ENCODE data around the gene LGALS7. TPM values are rescaled to one million over a fixed set of nuclear protein-coding genes. Genes with fewer than 3 reads are reported as not detected.
"Not testable (repeated sequence)": the region's sequence is repeated elsewhere in the genome, so short reads cannot be mapped to it uniquely, and the experiment has no call there.

The LGALS7 gene
- polyA plus RNA-seq, 10 donors: 0.49 to 35.7 (median 0.60) TPM; not detected in 2

DNA sequence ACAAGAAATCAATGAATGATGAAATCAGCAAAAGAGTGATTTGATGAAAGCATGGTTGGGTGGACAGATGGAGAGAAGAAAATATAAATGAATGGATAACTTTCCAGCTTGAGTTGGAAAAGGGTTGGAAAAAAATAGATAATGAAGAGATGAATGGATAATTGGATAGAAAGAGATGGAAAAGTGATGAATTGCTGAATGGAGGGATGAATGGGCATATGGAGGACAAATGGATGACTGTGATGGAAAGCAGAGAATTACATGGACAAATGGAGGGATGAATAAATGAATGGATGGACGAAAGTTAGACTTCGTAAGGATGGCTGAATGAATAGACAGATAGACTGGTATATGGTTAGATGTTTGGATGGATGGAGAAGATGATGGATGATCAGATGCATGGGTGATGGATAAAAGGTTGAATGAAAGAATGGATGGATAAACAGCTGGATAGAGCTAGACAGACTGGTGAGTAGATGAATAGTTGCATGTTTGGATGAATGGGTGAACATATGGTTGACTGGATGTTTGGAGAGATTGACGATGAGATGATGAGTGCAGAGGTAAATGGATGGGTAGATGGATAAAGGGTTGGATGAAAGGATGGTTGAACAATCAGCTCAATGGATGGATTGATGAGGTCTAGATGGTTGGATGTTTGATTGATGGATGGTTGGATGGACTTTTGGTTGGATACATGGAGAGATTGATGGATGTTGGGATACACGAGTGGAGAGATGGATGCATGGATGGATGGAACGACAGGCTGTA is 27.4 kb upstream of the LGALS7 start:
- DNase-seq: no peak

DNA sequence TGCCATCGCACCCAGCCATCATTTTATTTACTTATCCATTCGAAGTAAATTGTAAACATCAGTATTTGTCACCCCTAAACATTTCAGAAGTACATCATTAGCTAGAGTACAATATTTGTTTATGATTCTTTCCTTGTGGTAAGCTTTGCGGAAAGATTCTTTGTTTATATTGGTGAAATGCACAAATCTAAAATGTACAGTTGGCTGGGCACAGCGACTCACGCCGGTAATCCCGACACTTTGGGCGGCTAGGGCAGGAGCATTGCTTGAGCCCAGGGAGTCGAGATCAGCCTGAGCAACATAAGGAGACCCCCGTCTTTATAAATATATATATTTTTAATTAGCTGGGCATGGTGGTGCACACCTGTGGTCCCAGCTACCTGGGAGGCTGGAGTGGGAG is 25.8 kb upstream of the LGALS7 start:
- no peak for DNase-seq

DNA sequence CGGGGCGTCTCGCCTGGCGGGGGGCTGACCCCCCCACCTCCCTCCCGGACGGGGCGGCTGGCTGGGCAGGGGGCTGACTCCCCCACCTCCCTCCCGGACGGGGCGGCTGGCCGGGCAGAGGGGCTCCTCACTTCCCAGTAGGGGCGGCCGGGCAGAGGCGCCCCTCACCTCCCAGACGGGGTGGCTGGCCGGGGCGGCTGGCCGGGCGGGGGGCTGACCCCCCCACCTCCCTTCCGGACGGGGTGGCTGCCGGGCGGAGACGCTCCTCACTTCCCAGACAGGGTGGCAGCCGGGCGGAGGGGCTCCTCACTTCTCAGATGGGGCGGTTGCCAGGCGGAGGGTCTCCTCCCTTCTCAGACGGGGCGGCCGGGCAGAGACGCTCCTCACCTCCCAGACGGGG is 24.5 kb upstream of the LGALS7 start:
- not testable (repeated sequence) for DNase-seq

DNA sequence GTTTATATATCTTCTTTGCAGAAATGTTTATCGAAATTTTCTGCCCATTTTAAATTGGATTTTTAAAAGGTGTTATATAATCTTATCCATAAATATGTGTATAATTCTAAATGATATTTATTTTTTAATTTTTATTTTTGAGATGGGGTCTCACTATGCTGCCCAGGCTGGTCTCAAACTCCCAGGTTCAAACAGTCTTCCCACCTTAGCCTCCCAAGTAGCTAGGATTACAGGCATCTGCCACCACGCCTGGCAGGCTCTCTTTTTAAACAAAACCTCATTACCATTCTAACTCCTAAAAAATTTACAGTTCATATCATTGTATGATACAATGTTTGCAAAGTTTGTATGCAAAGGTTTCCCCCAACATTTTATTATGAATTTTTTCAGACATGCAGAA is 22.8 kb upstream of the LGALS7 start:
- DNase-seq: no peak

DNA sequence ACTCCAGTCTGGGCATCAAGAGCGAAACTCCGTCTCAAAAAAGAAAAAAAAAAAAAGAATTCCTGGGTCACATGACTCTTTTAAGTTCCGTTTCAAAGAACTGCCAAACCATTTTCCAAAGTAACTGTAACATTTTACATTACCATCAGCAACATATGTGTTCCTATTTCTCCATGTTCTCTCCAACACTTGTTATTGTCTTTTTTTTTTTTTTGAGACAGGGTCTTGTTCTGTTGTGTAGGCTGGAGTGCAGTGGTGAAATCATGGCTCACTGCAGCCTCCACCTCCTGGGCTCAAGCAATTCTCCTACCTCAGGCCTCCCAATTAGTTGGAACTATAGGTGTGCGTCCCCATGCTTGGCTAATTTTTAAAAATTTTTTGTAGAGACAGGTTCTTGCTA is 22.2 kb upstream of the LGALS7 start:
- no peak for DNase-seq

DNA sequence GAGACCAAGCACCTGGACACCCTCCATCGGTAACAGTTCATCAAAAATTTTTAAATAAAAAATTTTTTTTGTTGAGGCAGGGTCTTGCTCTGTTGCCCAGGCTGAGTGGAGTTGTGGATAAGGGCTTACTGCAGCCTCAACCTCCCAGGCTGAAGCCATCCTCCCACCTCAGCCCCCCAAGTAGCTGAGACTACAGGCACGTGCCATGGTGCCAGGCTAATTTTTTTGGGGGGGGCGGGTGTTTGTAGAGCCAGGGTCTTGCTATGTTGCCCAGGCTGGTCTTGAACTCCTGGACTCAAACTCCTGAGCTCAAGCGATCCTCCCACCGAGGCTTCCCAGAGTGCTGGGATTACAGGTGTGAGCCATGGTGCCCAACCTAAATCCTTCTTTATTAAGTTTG is 20.4 kb upstream of the LGALS7 start:
- no peak for DNase-seq

DNA sequence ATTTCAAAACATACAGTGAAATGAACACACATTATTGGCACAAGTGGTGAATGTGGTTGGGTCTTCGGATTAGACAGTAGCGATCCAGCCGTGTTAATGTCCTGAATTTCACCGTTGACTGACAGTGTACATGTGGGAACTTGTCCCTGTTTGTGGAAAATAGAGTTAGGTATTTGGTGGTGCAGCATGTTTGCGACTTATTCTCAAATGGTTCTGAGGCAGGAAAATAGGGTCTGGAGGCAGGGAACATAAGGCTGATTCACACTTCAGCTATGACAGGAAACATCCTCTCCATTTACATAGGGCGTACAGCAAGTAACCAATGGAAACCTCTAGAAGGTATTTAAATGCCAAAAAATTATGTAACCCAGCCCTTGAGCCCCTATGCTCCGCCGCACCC is 19.9 kb upstream of the LGALS7 start:
- peak in 1 of 3 donors; percentile 20 for DNase-seq

DNA sequence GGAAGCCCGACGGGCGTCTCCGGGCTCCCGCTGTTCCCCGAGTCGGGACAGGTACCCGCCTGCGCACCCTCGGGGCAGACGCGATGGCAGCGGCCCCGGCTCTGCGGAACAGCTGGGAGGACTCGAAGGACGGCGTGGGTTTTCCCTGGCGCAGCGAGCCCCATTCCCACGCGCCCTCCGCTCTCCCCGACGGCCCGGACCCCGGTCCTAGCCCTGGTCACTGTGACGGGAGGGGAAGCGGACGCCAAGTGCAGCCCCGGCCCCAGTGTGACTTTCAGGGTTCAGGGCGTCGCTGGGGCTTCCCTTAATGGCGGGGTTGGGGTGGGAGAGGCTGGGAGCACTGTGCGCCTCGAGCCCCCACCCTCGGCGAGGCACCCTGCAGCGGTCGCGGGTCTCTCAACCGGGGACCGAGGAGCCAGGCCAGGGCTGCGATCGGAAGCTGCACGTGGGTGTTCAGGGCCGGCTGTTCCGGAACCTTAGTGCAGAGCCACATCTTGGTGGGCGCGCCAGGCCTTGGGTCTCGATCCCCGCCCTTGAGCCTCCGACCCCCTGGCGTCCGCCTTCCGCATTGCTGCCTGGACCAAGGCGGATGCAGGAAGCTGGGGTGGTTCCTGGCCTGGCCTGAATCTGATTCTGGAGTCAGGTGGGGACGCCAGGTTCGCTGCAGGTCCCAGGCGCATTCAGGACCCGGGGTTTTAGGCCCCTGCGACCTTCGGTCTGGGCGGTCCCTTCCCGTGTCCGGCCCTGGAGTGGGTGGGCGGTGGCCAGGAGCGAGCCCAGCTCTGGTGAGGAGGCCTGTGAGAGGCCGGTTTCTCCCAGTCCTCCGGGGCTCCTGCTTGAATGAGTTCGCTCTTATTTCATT is 19.2 kb upstream of the LGALS7 start:
- DNase-seq: peak in 1 of 3 donors; percentile 32

DNA sequence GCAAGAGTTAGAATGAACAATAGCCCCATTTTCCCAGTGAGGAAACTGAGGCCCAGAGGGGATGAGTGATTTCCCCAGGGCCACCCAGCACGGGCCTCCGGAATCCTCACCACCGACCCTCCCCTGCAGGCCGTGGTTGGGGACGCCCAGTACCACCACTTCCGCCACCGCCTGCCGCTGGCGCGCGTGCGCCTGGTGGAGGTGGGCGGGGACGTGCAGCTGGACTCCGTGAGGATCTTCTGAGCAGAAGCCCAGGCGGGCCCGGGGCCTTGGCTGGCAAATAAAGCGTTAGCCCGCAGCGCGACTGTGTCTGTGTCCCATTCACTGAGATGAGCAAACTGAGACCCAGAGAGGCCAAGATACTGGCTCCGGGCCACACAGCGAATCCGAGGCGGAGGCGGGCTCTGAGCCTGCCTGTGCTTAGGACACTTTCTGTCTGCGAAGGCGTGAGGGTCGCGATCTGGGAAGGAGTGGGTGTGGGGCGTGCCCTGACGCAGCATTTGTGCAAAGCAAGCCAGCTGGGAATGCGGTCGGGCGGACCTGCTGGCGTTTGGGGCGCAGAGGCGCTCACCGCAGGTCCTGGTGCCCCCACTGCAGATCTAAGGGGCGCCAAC is 18.2 kb upstream of the LGALS7 start:
- DNase-seq: not testable (repeated sequence)

DNA sequence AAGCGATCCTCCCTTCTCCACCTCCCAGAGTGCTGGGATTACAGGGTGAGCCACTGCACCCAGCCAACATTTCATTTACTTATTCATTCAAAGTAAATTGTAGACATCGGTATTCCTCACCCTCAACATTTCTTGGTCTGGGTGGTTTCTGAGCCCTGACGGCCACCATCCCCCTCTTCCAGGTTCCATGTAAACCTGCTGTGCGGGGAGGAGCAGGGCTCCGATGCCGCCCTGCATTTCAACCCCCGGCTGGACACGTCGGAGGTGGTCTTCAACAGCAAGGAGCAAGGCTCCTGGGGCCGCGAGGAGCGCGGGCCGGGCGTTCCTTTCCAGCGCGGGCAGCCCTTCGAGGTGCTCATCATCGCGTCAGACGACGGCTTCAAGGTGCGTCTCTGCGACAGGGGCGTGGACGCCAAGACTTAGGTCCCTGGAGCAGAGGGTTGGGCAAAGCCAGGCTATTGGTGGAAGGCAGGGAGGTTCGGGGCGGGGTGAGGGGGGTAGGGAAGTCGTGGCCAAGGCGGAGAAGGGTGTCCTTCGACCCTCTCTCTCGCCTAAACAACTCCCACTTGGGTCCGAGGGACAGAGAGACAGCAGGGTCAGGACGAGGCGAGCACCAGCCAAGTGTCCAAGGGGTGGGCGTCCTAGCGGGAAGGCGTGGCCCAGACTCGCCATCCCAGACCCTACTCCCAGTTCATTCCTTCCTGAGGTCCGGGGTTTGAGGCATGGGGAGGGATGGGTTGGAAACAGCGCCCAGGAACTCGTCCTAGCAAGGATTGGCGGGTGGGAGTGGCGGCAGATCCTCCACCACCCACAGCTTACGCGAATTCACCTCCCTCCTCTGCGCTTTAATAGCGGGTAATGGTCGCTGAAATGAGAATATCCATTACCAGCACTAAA is 17.4 kb upstream of the LGALS7 start:
- DNase-seq: not testable (repeated sequence)

DNA sequence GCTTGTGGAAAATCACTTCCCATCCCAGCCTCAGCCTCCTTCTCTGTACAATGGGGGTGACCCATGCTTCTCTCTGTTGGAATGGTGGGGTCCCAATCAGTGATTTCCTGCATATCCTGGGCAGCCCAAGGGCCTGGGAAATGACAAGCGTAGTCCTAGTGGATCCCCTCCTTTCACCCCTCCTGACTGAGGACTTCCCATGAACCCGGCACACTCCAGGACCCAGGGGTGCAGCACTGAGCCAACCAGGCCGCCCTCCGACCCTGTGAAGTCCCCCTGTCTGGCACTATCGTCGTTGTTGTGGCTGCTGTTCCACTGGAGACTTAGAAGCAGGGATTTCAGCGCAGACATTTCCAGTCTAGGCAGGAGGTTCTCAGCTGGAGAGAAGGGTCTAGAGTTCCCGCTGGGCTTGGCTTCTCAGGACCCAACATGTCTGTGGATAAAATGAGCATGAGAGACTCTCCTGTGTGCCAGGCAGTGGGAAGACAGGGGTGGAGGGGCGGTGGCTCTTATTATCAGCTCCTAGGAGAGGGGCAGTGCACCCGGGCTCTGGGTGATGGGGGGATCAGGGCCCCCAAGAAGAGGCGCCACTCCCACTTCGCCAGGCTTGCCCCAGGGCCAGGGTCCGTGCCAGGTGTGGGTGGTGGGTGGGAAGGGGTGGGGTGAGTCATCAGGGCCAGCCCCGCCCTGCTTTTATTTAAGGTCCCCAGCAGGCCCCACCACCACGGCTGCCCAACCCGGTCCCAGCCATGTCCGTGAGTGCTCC is 15.3 kb upstream of the LGALS7 start, which contains the start of gene LGALS7B:
LGALS7B (plus strand) TSS at position 723 of the 766 bp plus-strand sequence; CDS start at position 750, 27 bp downstream.
- no peak for DNase-seq

DNA sequence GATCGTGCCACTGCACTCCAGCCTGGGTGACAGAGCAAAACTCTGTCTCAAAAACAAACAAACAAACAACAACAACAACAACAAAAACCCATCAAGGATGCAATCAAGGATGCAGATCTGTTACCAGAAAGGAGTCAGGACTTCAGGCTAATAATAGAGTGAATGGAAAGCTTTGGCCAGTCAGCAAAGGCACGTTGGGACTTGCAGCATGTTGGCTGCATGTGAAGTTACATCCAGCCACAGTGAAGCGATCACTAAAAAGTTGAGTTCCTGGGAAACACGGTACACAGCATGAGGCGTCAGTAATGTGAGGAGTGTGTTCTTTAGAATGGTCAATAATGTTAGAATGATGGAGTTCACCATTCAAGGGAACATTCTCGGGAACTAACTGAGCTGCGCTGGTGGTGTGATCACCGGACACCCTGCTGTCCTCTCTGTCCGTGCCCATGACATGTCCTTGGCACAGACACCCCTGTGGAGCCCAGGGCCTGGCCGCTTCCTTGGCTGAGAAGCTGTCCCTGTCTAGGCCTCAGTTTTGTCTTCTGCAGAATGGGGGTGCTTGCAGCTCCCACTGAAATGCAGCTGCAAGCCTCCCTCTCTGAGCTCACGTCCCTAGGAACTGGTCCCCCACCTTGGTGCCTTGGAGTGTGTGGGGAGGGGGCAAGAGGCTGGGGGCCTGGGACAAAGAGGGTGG is 13.4 kb upstream of the LGALS7 start:
- DNase-seq: no peak

DNA sequence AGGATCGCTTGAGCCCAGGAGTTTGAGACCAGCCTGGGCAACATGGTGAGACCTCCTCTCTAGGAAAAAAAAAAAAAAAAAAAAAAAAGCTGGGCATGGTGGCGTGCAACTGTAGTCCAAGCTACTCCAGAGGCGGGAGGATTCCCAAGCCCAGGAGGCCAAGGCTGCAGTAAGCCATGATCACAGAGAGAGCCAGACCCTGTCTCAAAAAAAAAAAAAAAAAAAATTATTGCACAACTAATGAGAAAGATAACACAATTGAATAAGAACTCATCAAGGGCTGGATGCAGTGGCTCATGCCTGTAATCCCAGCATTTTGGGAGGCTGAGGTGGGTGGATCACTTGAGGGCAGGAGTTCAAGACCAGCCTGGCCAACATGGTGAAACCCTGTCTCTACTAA is 12.7 kb upstream of the LGALS7 start:
- DNase-seq: not testable (repeated sequence)

DNA sequence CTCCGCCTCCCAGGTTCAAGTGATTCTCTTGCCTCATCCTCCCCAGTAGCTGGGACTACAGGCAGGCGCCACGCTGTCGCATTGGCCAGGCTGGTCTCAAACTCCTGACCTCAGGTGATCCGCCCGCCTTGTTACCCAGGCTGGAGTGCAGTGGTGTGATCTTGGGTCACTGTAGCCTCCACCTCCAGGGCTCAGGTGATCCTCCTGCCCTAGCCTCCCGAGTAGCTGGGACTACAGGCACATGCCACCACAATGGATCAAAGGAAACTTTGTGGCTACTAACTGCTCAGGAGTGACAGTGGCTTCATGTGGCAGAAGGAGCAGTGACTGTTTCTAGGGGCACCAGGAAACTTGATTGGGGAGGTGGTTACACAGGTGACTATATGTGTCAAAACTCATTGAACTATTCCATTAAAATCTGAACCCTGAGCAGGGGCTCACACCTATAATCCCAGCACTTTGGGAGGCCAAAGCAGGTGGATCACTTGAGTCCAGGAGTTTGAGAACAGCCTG is 11.9 kb upstream of the LGALS7 start:
- no peak for DNase-seq

DNA sequence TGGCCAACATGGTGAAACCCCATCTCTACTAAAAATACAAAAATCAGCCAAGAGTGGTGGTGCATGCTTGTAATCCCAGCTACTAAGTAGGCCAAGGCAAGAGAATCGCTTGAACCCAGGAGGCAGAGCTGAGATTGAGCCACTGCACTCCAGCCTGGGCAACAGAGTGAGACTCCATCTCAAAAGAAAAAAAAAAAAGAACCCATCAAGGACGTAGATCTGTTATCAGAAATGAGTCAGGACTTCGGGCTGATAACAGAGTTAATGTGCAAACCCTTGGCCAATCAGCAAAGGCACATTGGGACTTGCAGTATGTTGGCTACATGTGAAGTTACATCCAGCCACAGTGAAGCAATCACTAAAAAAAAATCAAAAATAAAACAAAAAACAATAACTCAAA is 10.9 kb upstream of the LGALS7 start:
- DNase-seq: no peak

DNA sequence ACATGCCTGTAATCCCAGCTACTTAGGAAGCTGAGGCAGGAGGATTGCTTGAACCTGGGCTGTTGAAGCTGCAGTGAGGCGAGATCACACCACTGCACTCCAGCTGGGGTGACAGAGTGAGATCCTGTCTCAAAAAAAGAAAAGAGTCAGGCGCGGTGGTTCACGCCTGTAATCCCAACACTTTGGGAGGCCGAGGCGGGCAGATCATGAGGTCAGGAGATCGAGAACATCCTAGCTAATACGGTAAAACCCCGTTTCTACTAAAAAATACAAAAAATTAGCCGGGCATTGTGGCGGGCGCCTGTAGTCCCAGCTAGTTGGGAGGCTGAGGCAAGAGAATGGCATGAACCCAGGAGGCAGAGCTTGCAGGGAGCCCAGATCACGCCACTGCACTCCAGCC is 8.9 kb upstream of the LGALS7 start:
- DNase-seq: not testable (repeated sequence)

DNA sequence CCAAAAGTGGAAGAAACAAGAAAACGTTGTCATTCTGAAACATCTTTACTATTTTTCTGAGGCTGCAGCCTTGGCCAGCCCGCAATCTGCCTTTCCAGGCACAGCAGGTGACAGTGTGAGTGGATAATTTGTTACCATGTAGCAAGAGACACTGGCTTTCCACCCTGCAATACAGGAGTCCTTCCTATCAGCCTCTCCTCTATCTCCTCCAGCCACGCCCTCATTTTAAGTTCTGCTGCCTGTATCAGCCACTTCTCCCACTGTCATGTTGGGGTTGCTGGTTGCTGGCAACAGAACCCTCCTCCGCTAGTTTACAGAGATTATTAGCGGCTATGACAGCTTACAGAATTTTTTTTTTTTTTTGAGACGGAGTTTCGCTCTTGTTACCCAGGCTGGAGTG is 7.7 kb upstream of the LGALS7 start:
- DNase-seq: no peak

DNA sequence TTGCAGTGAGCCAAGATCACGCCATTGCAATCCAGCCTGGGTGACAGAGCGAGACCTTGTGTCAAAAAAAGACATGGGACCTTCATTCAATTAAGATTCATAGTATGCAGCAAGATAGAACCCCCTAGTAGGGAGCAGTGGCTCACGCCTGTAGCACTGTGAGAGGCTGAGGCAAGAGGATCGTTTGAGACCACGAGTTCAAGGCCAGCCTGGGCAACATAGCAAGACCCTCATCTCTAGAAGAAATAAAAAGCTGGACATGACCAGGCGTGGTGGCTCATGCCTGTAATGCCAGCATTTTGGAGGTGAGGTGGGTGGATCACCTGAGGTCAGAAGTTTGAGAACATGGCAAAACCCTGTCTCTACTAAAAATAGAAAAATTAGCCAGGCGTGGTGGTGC is 7.1 kb upstream of the LGALS7 start:
- no peak for DNase-seq

DNA sequence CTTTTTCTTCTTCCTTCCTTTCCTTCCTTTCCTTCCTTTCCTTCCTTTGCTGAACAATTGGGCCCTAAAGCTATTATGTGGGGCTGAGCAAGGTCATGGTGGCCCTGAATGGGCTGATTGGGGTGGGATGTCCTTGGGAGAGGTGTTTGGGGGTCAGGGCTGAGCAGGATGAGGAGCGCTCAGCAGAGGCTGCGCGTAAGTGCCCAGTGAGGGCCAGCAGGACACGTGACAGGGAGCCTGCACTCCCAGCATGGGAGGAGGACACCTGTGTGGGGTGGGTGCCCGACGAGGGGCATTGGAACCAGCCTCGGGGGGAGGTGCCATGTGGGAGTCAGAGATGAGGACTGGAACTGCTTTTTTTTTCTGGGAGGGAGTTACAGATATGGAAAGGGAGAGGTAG is 5.4 kb upstream of the LGALS7 start:
- no peak for DNase-seq

Measured in muscle of back (tissue), 11 donors.